GM18951 (cell line): ENCODE results near the gene PLXNA4.

ENCODE experiments used
- POLR2A ChIP-seq: IDR thresholded peaks from 4 replicates; pipeline ENCODE4 v1.6.1; 2011; ENCODE audit warnings: mild to moderate bottlenecking; ENCODE audit not compliant: insufficient read length, insufficient read depth; ENCODE audit errors: extremely low read depth
- in situ Hi-C: fragments of 300-500 bp; cut with MboI; formaldehyde crosslinking; loops from one replicate; pipeline ENCODE4 v1.12.0; 2022; ENCODE audit warnings: low sequenced_read_pairs, mixed read lengths, inconsistent platforms; ENCODE audit not compliant: unreplicated experiment

PLXNA4 gene

GRCh38 chr7:132527467-132528410 lies 48.5 kb downstream of the PLXNA4 start:
- in situ Hi-C loops: no loop called here
- TF ChIP-seq POLR2A: no peak

GRCh38 chr7:132526111-132526740 lies 50.0 kb downstream of the PLXNA4 start:
- TF ChIP-seq POLR2A: no peak

GRCh38 chr7:132521423-132521822 lies 54.8 kb downstream of the PLXNA4 start:
- no peak for TF ChIP-seq POLR2A

More at GRCh38 chr7:132526111-132526740, 50.0 kb downstream of the PLXNA4 start:
- in situ Hi-C loops: no loop called here

GRCh38 chr7:132520591-132521280 lies 55.5 kb downstream of the PLXNA4 start:
- in situ Hi-C loops: no loop called here
- TF ChIP-seq POLR2A: no peak

More at GRCh38 chr7:132521423-132521822, 54.8 kb downstream of the PLXNA4 start:
- in situ Hi-C loops: no loop called here

GRCh38 chr7:132519936-132520335 lies 56.3 kb downstream of the PLXNA4 start:
- no peak for TF ChIP-seq POLR2A
- in situ Hi-C loops: no loop called here

- in situ Hi-C loops: no loop called here
- no peak for TF ChIP-seq POLR2A
Measured at GRCh38 chr7:132518839-132519173, 57.5 kb downstream of the PLXNA4 start.

GRCh38 chr7:132518102-132518838 lies 58.0 kb downstream of the PLXNA4 start:
- no peak for TF ChIP-seq POLR2A
- in situ Hi-C loops: no loop called here

GRCh38 chr7:132516042-132516840 lies 60.0 kb downstream of the PLXNA4 start:
- TF ChIP-seq POLR2A: no peak
- in situ Hi-C loops: no loop called here

GRCh38 chr7:132515181-132515580 lies 61.1 kb downstream of the PLXNA4 start:
- TF ChIP-seq POLR2A: no peak
- in situ Hi-C loops: no loop called here

GRCh38 chr7:132514430-132514829 lies 61.8 kb downstream of the PLXNA4 start:
- TF ChIP-seq POLR2A: no peak
- in situ Hi-C loops: no loop called here

GRCh38 chr7:132511921-132512320 lies 64.3 kb downstream of the PLXNA4 start:
- TF ChIP-seq POLR2A: no peak
- in situ Hi-C loops: no loop called here

GRCh38 chr7:132511387-132511786 lies 64.9 kb downstream of the PLXNA4 start:
- in situ Hi-C loops: no loop called here
- no peak for TF ChIP-seq POLR2A
